Thoracic aorta (tissue), 2 donors: Measurements from ENCODE around the gene ANKRD33B. TPM values are rescaled to one million over a fixed set of nuclear protein-coding genes. Genes with fewer than 3 reads are reported as not detected.

Source experiments
- ATAC-seq: fragments of 150-250 bp; one replicate; pipeline ENCODE4 v1.8.0; 2017; ENCODE audit warnings: low read depth; ENCODE audit not compliant: insufficient number of reproducible peaks, low FRiP score
- DNase-seq: peaks from one replicate; pipeline ENCODE4 v3.0.0-alpha.2; 2020; ENCODE audit warnings: low spot score
- H3K27ac ChIP-seq, 2 donors: fragments of 200-600 bp; sonication (generic); 1 replicate in 1 of 2; 2 replicates in 1 of 2; pipeline ENCODE4 v1.5.1; 2016; ENCODE audit warnings: mild to moderate bottlenecking in 2 of 2, moderate library complexity in 2 of 2
- H3K27me3 ChIP-seq: fragments of 200-600 bp; sonication (generic); replicated peaks from 2 replicates; pipeline ENCODE4 v1.6.0; 2016; ENCODE audit warnings: mild to moderate bottlenecking; ENCODE audit not compliant: insufficient read depth
- H3K36me3 ChIP-seq: fragments of 200-600 bp; sonication (generic); one replicate; pipeline ENCODE4 v1.5.1; 2016
- H3K4me1 ChIP-seq, 2 donors: fragments of 200-600 bp; sonication (generic); 1 replicate in 1 of 2; 2 replicates in 1 of 2; pipeline versions ENCODE4 v1.5.1 to v1.6.0; 2016; ENCODE audit warnings: low read depth in 2 of 2, mild to moderate bottlenecking in 1 of 2; ENCODE audit not compliant: control insufficient read depth in 1 of 2
- H3K4me3 ChIP-seq: fragments of 200-600 bp; sonication (generic); 2 replicates; pipeline ENCODE4 v1.5.1; 2016; ENCODE audit warnings: mild to moderate bottlenecking
- H3K9me3 ChIP-seq: fragments of 200-600 bp; sonication (generic); 2 replicates; pipeline ENCODE4 v1.5.1; 2016
- total RNA-seq, 2 donors: library from RNA; depleted of rRNA; stranded (reverse); fragments of >200 nt; gene quantifications; one replicate each; pipeline versions ENCODE4 v1.1.0 to v1.2.3, GENCODE V29; 2016
- TF ChIP-seq, protein P1 (sequence below): fragments of 200-600 bp; sonication (generic); IDR thresholded peaks from one replicate; pipeline ENCODE4 v1.5.1; 2019; ENCODE audit warnings: antibody characterized with exemption

Gene ANKRD33B
- total RNA-seq, 2 donors from 2014 or later, result 4.9 to 5.7 TPM

DNA sequence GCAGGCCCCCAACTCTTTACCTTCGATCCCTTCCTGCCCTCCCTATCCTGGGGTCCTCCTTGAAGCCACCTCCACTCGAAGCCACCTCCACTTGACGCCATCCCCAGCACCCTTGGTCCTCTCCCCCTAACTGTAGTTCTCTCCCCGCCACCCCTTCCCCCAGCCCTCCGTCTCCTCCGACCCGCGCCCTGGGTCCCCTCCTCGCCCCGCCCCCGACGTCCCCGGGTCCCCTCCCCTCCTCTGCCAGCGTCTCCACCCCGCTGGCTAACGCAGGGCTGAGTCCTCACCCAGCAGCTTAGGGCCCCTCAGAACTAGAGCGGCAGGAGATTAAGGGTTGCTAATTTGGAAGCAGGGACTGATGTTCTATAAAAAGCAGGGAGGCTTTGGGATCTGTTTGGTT lies 30.6 kb upstream of the ANKRD33B start:
- Histone ChIP-seq H3K4me3 (peak overlapping the region; percentile 29), H3K27ac (no peak overlapping the region), H3K4me1 (peaks cover 14 to 23% of the 10 kb centered on the region in 2 donors), H3K36me3 (no peaks in the 10 kb centered on the region), H3K9me3 (no peaks in the 10 kb centered on the region), H3K27me3 (no peaks in the 10 kb centered on the region)
- ATAC-seq, result no peak
- DNase-seq, result no peak
- TF ChIP-seq, protein P1, sequence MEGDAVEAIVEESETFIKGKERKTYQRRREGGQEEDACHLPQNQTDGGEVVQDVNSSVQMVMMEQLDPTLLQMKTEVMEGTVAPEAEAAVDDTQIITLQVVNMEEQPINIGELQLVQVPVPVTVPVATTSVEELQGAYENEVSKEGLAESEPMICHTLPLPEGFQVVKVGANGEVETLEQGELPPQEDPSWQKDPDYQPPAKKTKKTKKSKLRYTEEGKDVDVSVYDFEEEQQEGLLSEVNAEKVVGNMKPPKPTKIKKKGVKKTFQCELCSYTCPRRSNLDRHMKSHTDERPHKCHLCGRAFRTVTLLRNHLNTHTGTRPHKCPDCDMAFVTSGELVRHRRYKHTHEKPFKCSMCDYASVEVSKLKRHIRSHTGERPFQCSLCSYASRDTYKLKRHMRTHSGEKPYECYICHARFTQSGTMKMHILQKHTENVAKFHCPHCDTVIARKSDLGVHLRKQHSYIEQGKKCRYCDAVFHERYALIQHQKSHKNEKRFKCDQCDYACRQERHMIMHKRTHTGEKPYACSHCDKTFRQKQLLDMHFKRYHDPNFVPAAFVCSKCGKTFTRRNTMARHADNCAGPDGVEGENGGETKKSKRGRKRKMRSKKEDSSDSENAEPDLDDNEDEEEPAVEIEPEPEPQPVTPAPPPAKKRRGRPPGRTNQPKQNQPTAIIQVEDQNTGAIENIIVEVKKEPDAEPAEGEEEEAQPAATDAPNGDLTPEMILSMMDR, result no peak

DNA sequence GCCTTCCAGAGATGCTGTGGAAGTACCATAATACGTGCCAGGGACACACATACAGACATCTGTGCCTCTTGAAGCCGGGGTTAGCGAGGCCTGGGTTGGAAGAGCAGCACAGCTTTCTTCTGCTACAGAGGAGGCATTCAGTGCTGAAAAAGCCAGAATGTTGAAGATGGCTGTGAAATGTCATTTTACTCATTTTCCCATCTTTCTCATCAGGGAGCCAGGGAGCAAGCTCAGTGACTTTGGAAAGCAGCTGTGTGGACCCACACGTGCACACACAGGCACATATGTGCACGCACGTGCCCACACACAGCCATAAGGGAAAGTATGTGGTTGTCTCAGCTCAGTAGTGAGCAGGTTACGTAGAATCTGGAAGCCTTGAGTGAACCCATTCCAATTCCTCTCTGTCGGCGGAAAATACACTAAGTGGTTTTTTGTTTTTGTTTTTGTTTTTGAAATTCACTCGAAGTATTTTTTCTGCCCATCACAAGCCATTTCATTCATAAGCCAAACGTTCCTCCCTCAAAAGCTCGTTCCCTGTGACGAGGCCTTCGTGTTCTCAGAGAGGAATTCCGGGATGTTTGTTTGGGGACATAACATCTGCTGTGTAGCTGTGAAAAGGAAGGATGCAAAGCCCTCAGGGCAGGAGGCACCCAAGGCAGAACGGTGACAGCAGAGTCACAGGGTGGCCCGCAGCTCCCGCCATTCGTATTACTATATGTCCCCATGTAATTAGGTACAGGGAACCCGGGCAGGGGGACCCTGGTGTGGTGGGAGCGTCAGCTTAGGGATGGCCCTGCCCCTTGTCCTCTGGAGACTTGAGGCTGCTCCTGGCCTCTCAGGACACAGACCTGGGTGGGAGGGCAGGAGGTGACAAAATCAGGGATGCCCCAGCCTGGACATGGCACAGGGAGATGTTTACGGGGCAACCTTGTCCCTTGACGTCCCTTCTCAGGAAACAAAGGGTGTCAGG lies 29.0 kb upstream of the ANKRD33B start:
- ATAC-seq, result no peak
- H3K27me3 ChIP-seq, result no peaks in the 10 kb centered on the region
- H3K4me1 ChIP-seq, result peaks cover 15 to 27% of the 10 kb centered on the region in 2 donors
- no peak overlapping the region for H3K27ac ChIP-seq
- H3K9me3 ChIP-seq, result no peaks in the 10 kb centered on the region
- DNase-seq, result no peak
- no peak overlapping the region for H3K4me3 ChIP-seq
- H3K36me3 ChIP-seq, result no peaks in the 10 kb centered on the region
- TF ChIP-seq, protein P1, result no peak

DNA sequence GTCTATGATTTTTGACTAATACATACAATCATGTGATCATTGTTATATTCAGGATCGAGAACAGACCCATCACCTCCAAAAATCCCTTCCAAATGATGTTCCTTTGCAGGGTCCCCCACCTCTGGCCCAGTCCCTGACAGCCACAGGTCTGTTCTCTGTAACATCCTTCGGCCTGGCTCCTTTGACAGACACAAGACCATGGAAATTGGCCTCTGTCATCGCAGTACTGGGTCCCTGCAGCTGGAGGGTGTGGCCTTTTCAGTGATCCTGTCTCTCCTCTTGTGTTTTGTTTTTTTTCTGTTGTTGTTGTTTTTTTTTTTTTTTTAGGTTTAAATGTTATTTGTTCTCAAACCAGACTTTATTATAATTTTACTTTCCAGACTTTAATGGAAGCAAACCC lies 27.4 kb upstream of the ANKRD33B start:
- H3K36me3 ChIP-seq, result no peaks in the 10 kb centered on the region
- DNase-seq (no peak), ATAC-seq (no peak)
- TF ChIP-seq, protein P1, result no peak
- no peak overlapping the region for H3K4me3 ChIP-seq
- peaks cover 15 to 27% of the 10 kb centered on the region in 2 donors for H3K4me1 ChIP-seq
- H3K27ac ChIP-seq, result no peak overlapping the region
- H3K27me3 ChIP-seq, result no peaks in the 10 kb centered on the region
- H3K9me3 ChIP-seq, result no peaks in the 10 kb centered on the region

DNA sequence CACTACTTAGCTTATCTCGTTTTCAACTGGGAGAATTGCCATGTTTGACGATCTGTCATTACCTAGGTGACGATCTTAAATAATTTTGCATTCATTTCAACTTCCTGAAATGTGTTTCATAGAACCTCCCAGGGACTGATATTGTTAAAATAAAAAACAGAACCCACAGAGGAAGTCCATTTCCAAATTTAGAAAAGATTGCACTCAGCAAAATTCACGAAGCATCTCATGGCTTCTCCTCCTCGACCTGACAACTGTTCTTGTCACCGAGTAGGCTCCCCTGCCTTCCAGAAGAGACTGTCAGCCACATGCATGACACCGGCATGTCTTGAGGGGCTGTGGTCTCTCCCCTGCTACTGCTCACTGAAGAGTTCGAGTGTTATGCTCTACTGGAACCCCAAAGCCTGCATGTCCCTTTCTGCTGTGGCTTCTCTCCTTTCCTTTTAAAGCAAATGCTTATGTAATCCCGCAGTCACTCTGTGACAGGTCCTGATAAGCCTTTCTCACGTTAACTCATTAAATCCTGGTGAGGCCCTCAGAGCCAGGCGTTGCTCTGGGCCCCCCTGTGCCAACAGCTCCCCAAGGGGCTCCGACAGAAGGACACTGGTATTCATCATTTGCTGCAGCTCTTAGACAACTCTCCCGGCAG lies 26.8 kb upstream of the ANKRD33B start:
- ATAC-seq (no peak), DNase-seq (no peak)
- Histone ChIP-seq H3K27me3 (no peaks in the 10 kb centered on the region), H3K9me3 (no peaks in the 10 kb centered on the region), H3K27ac (no peak overlapping the region), H3K36me3 (no peaks in the 10 kb centered on the region), H3K4me3 (peak overlapping the region; percentile 65), H3K4me1 (peaks cover 15 to 27% of the 10 kb centered on the region in 2 donors)
- TF ChIP-seq, protein P1, result no peak

DNA sequence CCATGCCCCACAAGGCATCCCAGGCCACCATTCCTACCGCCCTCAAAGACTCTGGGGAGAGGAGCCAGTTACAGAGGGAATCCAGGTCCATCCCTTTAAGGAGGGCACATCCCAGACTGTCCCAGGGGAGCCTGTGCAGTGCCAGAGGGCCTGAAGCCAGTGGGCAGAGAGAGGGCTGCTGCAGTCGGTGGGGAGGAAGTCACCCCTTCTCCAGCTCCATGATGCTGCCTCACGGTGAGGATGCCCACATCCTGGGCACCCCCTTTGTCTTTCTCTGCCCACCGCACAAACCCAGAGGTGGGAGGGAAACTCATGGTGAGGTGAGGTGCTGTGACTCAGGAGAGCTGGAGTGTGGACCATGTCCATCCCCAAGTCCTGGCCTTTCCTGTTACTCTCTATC lies 26.2 kb upstream of the ANKRD33B start:
- Histone ChIP-seq H3K9me3 (no peaks in the 10 kb centered on the region), H3K36me3 (no peaks in the 10 kb centered on the region), H3K4me3 (peak overlapping the region; percentile 65), H3K27ac (no peak overlapping the region), H3K27me3 (no peaks in the 10 kb centered on the region), H3K4me1 (peaks cover 15 to 27% of the 10 kb centered on the region in 2 donors)
- TF ChIP-seq, protein P1, result no peak
- ATAC-seq (no peak), DNase-seq (no peak)
